HG03135 (cell line): Measurements from ENCODE around the gene PSMD1.
"Not testable (repeated sequence)": the region's sequence is repeated elsewhere in the genome, so short reads cannot be mapped to it uniquely, and the experiment has no call there.

Experiments
- ATAC-seq: cut with Tn5 transposase; IDR thresholded peaks from one replicate; pipeline ENCODE4 v1.9.1; 2021; ENCODE audit warnings: mild to moderate bottlenecking, moderate library complexity; ENCODE audit not compliant: unreplicated experiment

PSMD1 gene

DNA sequence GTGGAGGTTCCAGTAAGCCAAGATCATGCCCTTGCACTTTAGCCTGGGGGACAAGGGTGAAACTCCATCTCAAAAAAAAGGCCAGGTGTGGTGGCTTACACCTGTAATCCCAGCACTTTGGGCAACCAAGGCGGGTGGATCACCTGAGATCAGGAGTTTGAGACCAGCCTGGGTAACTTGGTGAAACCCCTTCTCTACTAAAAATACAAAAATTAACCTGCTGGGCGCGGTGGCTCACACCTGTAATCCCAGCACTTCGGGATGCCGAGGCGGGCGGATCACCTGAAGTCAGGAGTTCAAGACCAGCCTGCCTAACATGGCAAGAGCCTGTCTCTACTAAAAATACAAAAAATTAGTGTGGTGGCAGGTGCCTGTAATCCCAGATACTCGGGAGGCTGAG lies 84.1 kb downstream of the PSMD1 start:
- not testable (repeated sequence) for ATAC-seq

DNA sequence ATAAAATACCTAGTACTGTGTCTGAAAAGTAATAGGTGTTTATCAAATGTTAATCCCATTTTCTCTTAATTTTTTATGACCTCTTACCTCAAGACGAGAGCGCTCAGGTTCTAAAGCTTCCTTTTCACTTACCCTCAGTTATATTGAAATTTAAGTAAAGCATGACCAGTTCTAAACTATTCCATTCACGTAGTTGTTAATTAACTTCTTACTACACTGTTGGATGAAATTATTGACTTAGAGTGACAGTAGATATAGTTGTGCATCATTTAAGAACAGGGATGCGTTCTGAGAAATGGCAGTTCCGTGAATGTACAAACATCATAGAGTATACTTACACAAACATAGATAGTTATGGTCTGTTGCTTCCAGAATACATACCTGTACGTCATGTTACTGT lies 88.2 kb downstream of the PSMD1 start:
- no peak for ATAC-seq

DNA sequence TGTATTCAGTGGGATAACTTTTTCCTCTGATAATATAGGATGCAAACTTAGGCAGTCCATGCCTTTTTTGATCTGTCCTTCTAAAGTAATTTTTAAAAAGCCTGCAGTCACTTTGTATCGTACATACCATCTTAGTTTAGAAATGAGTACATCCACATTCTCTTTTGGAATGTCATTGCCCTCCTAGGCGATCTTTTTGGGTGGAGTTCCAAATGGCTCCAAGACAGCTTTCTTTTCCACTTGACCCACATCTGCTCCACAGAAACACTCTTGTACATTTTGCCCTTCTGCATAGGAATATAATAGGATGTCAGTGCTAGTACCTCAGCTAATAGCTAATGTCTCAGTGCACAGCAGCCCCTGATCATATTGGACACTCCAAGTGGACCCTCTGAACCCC lies 90.0 kb downstream of the PSMD1 start:
- ATAC-seq = no peak

DNA sequence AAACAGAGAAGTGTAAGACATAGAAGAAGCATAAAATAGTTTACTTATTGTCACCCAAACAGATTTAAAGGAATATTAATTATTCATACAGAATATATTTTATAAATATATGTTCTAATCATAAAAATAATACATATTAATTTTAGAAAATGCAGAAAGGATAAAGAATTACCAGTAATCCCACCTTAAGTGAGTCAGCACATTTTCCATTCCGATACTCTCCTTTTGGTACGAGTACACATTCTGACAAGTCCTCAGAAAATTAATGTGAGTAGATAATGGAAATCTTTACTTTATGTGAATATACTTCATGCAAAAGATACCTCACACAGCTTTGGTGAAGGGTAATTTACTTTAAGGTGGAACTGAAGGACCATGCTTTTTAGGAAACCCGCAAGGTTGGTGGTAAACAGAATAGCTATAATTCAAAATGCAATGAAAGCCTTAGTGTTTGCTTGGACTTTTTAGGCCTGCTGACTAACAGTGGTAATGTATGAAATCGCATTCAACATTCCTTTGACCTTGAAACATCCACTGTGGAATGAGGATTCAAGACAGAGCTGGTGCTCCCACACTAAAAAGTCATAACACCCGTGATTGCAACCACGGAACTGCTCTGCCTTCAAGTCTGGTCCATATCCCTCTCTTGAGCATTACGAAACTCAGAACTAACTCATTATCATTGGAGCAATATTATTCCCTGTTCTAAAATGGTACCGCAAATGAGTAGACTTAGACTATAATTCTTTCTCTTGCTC lies 96.3 kb downstream of the PSMD1 start:
- ATAC-seq = no peak

DNA sequence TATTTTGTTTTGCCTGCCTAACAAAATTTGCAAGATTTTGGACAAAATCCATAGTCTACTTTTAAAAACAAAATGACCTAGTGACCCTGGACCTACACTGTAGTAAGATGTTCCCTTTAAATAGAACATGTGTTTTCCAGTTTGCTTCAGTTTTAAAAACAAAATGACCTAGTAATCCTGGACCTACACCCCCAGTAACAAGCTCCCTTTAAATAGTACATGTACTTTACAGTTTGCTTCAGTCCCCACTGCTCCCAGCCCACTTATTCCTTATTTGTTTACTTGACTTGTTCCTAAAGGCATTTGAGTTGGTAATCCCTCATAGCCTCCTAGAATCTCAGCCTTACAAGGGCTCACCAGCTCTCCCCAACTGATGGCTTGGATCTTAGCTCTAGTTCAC lies 102.6 kb downstream of the PSMD1 start:
- ATAC-seq = no peak

DNA sequence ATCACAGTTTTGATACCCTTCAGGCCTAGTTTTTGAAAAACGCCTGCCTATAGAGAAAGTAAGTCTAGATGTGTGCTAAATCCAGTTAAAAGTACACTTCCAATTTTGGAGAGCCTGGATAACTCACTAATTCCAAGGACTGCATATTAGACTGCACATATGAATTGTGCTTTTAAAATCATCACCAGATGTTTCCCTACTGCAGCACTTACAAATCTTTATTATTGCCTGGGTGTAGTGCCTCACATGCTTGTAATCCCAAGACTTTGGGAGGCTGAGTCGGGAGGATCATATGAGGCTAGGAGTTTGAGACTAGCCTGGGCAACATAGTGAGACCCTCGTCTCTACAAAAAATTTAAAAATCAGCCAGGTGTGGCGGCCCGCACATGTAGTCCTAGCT lies 104.0 kb downstream of the PSMD1 start:
- ATAC-seq = no peak

DNA sequence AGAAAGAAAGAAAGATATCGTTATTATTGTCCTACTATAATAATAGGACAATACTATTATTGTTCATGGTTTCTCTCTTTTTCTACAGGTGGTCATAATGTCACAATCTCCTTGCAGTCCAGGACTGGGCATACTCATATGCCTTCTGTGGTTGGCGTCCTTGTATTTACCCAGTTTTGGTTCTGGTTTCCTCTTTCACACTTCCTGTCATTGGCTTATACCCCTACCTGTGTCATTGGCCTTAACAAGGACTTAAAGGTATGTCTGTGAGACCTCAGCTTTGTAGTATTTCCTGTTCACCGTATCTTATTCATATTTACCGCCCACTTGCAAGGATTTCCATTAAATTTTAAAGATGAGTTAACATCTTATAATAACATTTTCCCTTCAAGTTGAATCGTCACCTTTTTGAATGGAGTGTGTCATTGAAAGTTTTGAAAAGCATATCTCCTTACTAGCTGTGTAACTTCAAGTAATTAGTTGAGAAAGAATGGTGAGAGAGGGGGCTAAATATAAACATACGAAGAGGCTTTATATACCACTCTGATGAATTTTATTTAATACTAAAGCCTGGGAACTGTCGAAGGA lies 104.7 kb downstream of the PSMD1 start:
- no peak for ATAC-seq

DNA sequence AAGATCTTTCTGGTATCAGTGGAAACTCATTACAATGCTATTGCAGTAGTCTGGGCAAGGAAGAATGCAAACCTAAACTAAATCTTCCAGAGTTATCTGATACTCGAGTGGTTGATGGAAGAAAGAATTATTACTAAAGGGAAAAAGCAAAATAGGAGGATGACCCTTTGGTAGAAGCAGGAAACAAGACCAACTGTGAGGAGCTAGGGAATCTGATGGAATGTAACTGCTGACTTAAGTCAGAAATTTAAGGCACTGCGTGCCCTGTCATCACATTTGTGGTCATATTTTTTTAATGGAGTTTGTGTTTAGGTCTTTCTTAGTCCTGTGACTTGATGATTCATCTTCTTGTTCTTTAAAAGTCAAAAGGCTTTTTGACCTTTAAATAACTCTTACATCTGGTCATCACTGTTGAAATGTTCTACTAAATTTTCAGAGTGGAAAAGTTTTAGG lies 105.2 kb downstream of the PSMD1 start:
- no peak for ATAC-seq

DNA sequence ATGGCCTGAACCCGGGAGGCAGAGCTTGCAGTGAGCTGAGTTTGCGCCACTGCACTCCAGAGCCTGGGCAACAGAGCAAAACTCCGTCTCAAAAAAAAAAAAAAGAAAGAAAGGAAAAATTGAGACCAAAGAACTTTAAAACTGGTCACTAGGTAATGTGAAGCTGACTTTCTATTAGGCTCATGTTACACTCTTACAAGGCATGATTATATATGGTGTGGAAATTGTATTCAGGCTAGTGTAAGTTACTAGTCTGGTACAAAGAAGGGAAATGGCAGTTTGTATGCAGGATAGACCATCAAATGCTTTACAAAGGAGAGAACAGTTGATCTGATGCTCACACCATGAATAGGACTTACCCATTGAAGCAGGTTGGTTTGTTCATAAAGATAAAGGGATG lies 106.3 kb downstream of the PSMD1 start:
- ATAC-seq = no peak

DNA sequence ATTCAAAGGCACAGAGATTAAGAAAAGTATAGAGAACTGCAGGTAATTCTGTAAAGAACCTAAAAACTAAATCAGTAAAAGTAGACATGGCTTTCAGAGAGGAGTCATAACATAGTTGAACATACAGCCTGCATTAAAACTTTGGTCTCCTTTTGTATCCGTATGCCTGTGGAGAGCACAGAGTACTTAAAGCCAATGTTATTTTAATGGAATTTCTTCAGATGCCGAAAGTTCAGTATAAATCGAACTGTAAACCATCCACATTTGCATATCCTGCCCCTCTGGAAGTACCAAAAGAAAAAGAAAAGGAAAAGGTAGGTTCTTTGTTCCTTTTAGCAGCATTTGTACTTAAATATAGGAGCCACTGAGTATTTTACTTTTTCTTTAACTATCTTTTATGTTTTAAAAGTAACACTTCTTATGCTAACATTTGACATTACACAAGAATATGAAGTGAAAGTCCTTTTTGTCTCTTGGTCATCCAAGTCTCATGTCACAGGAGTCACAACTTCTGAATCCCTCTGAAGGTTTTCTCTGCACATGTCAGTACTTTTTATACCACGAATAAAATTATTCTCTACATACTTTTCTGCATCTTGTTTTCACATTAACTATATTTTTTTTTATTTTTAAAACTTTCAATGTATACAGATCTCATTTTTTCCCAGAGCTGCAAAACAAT lies 106.9 kb downstream of the PSMD1 start:
- ATAC-seq = no peak

DNA sequence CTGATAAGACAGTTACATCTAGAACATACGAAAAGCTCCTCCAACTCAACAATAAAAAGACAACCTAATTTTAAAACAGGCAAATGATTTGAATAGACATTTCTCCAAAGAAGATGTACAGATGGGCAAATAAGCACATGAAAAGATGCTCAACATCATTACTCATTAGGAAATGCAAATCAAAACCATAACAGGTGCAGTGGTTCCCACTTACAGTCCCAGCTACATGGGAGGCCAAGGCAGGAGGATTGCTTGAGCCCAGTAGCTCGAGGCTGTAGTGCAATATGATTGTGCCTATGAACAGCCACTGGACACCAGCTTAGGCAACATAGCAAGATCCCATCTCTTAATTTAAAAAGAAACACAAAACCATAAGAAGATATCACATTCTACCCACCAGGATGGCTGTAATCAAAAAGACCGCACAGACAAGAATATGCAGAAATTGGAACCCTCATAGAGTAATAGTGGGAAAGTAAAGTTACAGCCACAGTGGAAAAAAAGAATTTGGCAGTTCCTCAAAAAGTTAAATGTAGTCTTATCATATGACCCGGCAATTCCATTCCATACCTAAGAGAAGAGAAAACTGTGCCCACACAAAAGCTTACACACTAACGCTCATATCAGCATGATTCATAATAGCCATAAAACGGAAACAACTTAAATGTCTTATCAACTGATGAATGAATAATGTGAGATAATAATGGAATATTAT lies 111.2 kb downstream of the PSMD1 start:
- ATAC-seq = no peak

DNA sequence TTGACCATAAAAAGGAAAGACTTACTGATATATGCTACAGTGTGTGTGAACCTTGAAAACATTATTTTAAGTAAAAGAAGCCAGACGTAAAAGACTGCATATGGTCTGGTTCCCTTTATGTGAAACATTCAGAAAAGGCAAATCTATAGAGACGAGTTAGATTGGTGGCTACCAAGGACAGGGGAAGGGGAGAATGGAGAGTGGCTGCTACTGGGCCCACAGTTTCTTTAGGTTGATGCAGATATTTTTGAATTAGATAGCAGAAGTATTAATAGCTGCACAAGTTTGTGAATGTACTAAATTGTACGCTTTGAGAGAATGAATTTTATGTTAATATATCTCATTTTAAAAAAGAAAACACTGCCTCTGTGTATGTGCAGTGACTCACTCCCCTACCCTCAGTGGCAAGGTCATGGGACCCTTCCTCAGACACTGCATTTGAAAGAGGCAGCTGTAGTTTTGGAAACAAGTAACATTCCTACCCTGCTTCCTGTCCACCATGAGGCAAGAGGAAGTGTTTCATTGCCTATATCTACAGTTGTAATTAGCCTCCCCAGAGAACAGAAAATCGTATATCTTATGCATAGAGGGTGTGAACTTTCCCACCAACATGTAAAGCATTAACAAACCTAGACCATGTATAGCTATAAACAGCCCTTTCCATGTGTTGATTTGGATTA lies 111.9 kb downstream of the PSMD1 start:
- no peak for ATAC-seq

DNA sequence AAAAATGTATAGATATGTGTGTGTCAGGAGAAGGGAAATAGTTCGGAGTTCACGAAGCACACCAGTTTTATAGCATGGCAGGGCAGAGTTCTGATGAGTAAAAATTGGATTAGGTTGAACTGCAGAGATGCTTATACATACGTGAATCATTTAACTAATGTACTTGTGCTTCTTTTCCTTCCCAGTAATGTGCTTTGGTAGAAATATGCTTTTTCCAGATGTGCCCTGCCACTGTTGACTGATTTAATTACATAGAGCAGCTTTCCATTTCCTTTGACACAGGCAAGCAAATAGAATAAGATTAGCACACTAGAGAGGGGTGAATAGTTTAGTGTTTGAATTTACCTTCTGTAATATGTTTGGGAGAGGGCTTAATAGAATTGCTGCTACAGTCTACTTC lies 112.8 kb downstream of the PSMD1 start:
- ATAC-seq = no peak

DNA sequence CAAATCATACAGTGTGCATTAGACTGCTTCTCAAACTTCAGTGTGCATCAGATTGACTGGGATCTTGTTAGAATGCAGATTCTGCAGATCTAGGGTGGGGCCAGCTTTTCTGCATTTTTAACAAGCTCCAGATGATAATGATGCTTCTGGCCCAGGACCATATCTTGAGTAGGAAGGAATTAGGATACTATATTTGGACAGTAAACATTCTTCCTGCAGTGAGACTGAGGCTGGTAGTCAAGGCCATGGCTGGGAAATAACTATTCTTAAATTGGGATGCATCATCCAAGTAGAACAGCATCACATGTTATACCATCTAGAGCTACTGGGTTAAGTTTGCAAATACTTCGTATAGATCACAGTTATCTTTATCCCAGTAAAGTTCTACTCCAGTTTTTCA lies 113.4 kb downstream of the PSMD1 start:
- ATAC-seq = no peak

DNA sequence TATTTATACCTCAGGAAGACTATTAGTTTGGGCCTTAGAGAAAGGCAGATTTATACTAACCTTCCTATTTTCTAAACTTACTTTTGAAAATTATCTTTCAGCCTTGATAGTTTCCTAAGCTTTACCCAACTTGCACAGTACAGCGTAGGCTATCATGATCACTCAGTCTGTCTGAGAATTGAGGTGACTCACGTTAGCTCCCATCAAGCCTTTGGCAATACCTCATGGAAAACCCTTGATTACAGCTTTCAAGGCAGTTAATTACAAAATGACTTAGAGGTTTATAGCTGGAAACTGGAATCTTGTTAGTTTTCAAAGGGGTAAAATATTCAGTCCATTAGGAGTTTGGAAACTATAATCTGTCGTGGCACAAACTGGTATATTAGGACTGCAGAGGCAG lies 115.4 kb downstream of the PSMD1 start:
- no peak for ATAC-seq

DNA sequence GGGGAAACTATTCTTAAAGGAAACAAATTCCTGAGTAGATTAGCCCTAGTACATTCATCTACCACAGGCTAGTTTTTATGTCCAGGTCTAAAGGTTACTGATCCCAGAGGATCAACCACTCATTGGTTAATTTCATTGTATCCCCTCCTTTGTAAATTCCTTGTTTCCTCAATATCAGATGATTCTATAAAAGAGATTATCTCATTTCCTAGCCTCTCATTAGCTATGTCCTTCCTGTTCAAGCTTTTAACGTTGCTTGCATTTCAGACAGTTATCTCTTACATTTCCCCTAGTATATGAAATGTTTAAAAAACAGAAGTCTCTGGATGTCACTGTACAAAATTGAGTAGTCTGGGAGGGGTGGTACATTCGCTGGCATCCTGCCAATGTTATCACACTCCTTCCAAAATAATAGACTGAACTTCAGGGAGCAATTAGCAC lies 117.6 kb downstream of the PSMD1 start:
- no peak for ATAC-seq

DNA sequence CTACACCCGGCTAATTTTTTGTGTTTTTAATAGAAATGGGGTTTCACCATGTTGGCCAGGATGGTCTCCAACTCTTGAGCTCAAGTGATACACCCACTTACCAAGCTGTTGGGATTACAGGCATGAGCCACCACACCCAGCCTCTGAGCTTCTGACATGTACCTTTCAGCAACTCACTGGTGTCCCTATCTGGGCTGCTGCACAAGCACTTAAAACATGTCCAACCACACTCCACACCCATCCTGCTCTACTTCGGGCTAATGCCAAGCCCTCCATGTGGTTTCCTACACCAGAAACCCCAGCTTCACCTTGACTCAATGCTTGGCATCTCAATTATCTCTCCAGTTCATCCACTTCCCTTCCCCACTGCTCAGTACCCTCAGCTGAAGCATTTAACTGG lies 119.4 kb downstream of the PSMD1 start:
- ATAC-seq = no peak

DNA sequence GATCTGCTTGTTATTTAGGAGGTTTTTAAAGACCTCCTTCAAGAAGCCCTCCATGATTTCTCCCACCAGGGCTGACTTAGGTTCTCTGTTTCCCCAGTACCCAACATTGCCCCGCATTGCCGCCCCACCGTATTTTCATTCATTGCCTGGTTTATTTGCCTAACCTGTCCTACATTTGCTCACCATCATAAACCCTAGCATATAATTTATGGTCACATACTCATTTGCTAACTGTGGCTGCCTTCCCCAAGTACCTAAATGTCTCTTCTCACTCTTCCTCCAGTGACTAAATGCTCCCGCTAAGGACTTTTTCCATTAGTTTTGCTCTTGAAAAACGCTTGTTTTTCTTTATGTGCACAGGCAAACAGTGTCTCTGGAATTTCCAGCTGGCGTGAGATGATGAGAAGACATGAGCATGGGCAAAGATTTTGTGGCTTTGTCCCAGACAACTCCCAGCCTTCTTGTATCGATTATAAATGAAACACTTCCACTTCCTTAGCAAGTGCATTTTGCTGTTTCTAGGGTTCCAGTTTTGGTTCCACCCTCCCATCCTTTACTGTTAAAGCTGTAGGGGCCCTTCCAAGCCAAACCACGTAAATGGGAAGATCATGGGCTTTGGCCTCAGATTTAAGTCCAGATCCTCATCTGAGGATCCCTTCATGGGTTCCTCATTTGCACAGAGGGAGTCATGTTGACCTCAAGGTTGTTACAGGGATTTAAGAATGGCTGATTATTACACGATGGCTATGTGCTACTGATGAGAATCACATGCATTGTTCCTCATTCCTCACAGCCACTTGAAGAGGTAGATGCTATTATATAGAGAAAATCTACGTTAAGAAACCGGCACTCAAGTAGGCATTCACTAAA lies 120.7 kb downstream of the PSMD1 start:
- ATAC-seq = no peak

DNA sequence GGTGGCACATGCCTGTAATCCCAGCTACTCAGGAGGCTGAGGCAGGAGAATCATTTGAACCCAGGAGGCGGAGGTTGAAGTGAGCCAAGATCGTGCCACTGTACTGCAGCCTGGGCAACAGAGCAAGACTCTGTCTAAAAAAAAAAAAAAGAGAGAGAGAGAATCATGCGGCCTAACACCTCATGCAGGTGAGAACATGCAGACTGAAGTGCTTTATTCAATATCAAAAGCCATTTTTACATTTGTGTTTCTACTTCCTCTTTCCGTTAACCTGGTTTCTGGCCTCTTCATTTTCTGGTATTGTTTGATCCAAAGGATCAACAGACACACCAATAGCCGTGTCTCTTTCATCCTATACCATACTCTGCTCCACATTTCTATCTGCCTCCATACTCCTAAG lies 122.1 kb downstream of the PSMD1 start:
- not testable (repeated sequence) for ATAC-seq
